Stimulated activated CD8-positive, alpha-beta memory T cell treated with anti-CD3 and anti-CD28 coated beads, Interleukin-4, amount 100 ng/mL, for 24 hours (primary cell): Measurements from ENCODE around the gene KLHDC9.
"Not testable (repeated sequence)": the region's sequence is repeated elsewhere in the genome, so short reads cannot be mapped to it uniquely, and the experiment has no call there.

Experiments used
- DNase-seq: peaks from one replicate; pipeline ENCODE4 v3.0.0-alpha.2; 2020; ENCODE audit warnings: low read depth

The KLHDC9 gene

GRCh38 chr1:161096015-161096414 lies 2.1 kb upstream of the KLHDC9 start:
- DNase-seq: no peak

GRCh38 chr1:161096530-161096929 lies 1.6 kb upstream of the KLHDC9 start:
- DNase-seq: no peak

GRCh38 chr1:161099090-161099802 lies 1.1 kb downstream of the KLHDC9 start:
- no peak for DNase-seq

- DNase-seq: no peak
Observed at GRCh38 chr1:161100556-161100955, 2.4 kb downstream of the KLHDC9 start.

- DNase-seq: no peak
Observed at GRCh38 chr1:161106431-161106830, 8.3 kb downstream of the KLHDC9 start.

GRCh38 chr1:161111117-161111516 lies 13.0 kb downstream of the KLHDC9 start:
- no peak for DNase-seq

- DNase-seq: no peak
Observed at GRCh38 chr1:161111527-161111926, 13.4 kb downstream of the KLHDC9 start.

GRCh38 chr1:161113915-161114314 lies 15.8 kb downstream of the KLHDC9 start:
- DNase-seq: no peak

GRCh38 chr1:161114556-161114955 lies 16.4 kb downstream of the KLHDC9 start:
- DNase-seq: no peak

GRCh38 chr1:161115132-161115711 lies 17.1 kb downstream of the KLHDC9 start:
- no peak for DNase-seq

GRCh38 chr1:161115961-161116360 lies 17.8 kb downstream of the KLHDC9 start:
- not testable (repeated sequence) for DNase-seq

GRCh38 chr1:161117759-161118581 lies 19.8 kb downstream of the KLHDC9 start, which contains the start of the genes NIT1 and PFDN2:
TSS of gene NIT1 (plus strand) at chr1:161118105. CDS start at chr1:161118177, 72 bp downstream.
TSS of gene PFDN2 (minus strand) at chr1:161118037. CDS start at chr1:161118026, 11 bp downstream.
- DNase-seq: peak; percentile 83

GRCh38 chr1:161119092-161119903 lies 21.1 kb downstream of the KLHDC9 start:
- DNase-seq: no peak

GRCh38 chr1:161121042-161121650 lies 23.0 kb downstream of the KLHDC9 start:
- no peak for DNase-seq

GRCh38 chr1:161121834-161122233 lies 23.7 kb downstream of the KLHDC9 start:
- DNase-seq: no peak

GRCh38 chr1:161122967-161123366 lies 24.8 kb downstream of the KLHDC9 start:
- no peak for DNase-seq

- no peak for DNase-seq
Observed at GRCh38 chr1:161127649-161128048, 29.5 kb downstream of the KLHDC9 start.

GRCh38 chr1:161128591-161129420 lies 30.6 kb downstream of the KLHDC9 start:
- no peak for DNase-seq

- no peak for DNase-seq
Observed at GRCh38 chr1:161130266-161130665, 32.1 kb downstream of the KLHDC9 start.
